Mesenteric fat pad (tissue), 1 donor: ENCODE measurements around the gene FOXN3. TPM values are rescaled to one million over a fixed set of nuclear protein-coding genes. Genes with fewer than 3 reads are reported as not detected.
"Not testable (repeated sequence)": the region's sequence is repeated elsewhere in the genome, so short reads cannot be mapped to it uniquely, and the experiment has no call there.

ENCODE experiments used
- DNase-seq: peaks from one replicate; pipeline ENCODE4 v3.0.0-alpha.2; 2020; ENCODE audit warnings: low spot score
- total RNA-seq: library from RNA; stranded (reverse); fragmentation: NEBNext Ultra II Directional; extraction: Animal tissue kit (Norgen Biotek cat#: 25700); gene quantifications from one replicate; pipeline ENCODE4 v1.2.1, GENCODE V29; 2021
- donor health status: DM: yes; HTN: yes; CAD: no.

Gene FOXN3
- total RNA-seq, 1 donor from 2014 or later: 136 TPM

GRCh38 chr14:89140326-89140725 lies 276.7 kb downstream of the FOXN3 start:
- DNase-seq: no peak

DNA sequence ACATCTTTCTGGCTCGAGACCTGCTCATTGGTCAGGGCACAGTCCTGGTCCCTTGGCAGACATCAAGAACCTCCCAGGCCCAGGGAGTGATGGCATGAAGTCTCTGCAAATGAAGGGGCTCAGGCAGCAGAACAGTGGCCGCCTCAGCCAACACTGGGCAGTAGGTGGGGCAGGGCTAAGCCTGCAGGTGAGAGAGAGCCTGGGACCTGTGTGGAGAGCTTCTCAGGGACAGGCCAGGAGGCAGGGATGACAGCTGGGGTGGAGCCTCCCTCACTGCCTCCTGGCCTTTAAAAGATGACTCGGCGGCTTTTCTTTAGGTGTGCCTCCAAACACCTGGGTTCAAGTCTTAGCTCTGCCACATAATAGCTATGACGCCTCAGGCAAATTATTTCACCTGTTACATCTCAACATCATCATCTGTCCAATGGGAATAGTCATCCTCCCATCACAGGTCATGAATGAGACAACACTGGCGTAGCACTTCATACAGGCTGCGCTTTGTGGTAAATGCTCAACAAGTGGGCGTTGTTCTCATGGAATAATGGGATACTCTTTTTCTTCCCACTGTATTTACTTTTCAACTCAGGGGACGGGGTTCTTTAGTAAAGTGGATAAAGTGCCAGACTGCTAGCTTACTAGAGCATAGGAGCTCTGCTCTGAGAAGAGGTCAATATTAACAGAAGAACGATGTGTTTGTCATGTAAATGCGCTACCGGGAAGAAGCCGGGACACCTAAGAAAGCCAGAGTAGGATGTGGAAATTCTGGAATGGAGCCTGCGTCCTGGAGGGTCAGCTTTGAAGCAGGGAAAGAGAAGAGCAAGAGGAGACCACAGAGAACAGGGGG lies 277.4 kb downstream of the FOXN3 start:
- DNase-seq: no peak

GRCh38 chr14:89138846-89139245 lies 278.2 kb downstream of the FOXN3 start:
- DNase-seq: no peak

DNA sequence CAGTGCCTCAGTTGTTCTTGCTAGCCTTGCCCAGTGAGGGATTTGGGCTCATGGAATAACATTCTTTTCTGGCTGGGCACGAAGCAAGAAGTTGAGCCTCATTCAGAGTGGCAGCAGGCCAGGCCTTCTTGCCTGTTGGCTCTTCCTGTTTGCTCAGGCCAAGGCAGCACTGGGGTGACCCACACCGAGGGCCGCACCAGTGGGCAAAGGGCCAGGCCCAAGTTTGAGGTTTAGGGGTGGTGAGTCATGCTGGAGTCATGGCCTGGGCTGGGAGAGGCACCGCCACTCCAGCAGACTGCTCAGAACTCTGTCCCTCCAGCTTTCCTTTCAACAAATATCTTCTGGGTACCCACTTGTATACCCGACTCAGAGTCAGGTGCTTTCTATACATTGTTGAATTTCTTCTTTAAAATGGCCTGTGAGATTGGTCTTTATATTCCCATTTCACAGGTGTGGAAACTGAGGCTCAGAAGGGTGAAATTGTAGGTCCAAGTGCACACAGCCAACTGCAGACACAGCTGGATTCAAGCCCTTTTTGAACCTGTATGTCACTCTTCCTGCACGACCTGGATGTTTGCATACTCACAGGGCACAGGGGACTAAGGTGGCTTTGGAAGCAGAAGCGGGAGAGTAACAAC lies 279.4 kb downstream of the FOXN3 start:
- no peak for DNase-seq

DNA sequence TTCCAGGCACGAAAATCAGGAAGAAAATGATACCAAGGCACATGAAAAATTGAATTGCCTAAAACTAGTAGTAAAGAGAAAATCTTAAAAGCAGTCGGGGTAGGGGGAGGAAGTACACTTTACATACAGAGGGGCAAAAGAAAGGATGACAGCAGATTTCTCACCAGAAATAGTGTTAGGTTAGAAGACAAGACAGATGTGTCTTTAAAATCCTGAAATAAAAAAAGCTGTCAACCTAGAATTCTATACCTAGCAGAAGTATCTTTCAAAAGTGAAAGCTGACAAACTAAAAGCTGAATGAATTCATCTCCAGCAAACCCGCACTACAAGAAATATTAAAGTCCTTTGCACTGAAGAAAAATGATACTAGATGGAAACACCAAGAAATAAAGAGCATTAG lies 280.4 kb downstream of the FOXN3 start:
- DNase-seq: no peak

DNA sequence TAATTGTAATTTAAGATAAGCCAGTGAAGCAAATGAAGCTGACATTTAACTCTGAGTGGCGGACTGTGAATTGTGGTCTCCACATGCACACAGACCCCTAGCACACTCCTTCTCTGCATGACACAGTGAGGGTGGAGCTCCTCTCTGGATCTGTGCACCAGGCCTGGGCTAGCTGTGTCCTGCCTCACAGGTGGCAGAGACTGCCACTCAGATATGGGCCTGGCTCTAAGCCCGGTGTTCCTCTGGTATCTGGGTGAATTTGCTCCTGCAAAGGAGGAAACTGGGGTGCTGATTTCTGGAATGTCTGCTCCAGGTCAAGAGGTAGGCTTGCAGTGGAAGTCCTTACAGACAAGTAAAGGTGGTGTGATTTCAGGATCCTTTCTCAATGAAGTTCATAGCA lies 282.4 kb downstream of the FOXN3 start:
- no peak for DNase-seq

DNA sequence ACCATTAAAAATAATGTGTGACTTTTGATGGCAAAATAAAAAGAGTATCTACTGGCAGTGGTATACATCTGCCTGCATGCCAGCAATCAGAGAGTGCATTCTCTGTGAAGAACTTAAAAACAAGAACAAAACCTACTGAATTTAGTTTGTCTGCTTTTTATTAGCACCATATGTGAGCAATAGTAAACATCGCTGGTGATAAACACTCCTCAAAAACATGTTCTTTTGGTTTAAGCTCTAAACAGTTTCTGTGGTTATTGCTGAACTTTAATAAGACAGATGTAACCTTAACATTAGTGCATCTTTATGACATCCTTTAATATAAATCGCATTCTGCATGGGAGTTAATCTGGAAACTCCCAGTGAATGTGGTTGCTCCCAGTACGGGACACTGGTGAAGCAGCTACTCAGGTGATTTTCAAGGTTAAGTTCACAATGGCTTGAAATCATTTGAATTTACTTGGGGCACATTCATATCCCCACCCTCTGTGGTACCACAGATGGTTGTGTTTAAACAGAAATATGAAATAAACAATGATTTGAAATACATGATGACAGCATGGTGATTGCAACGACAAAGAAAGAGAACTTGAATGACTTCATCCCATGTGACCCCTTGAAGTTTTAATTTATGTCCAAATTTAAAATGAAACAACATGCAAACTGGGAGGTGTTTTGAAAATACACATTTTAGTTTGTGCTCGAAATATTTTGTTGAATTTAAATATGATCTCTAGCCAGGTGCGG lies 285.9 kb downstream of the FOXN3 start:
- no peak for DNase-seq

DNA sequence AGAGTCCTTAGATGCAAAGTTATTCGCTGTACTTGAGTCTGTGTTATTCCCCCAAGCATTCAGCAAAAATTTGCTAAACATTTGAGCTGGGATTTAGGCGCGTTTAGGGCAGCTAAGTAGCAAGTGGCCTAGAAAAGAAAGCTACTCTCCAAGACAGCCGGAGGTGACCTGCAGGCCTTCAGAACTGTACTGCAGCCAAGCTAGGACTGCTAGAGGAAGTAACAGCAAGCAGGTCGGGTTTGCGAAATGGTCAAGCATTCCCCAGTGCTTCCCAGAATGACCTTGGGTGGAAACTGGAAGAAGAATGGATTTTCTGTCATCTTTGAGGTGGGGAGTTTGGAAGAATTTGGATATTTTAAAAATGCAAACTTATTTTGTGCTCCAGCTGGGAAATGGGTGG lies 287.5 kb downstream of the FOXN3 start:
- DNase-seq: no peak

GRCh38 chr14:89128311-89129026 lies 288.6 kb downstream of the FOXN3 start:
- no peak for DNase-seq

GRCh38 chr14:89126461-89126860 lies 290.6 kb downstream of the FOXN3 start:
- no peak for DNase-seq

GRCh38 chr14:89125216-89125615 lies 291.8 kb downstream of the FOXN3 start:
- no peak for DNase-seq

GRCh38 chr14:89123851-89124250 lies 293.2 kb downstream of the FOXN3 start:
- no peak for DNase-seq

- DNase-seq: no peak
Measured at GRCh38 chr14:89123215-89123614, 293.8 kb downstream of the FOXN3 start.

- peak; percentile 67 for DNase-seq
Measured at GRCh38 chr14:89121968-89122620, 294.9 kb downstream of the FOXN3 start.

- DNase-seq: no peak
Measured at GRCh38 chr14:89117012-89117411, 300.0 kb downstream of the FOXN3 start.

DNA sequence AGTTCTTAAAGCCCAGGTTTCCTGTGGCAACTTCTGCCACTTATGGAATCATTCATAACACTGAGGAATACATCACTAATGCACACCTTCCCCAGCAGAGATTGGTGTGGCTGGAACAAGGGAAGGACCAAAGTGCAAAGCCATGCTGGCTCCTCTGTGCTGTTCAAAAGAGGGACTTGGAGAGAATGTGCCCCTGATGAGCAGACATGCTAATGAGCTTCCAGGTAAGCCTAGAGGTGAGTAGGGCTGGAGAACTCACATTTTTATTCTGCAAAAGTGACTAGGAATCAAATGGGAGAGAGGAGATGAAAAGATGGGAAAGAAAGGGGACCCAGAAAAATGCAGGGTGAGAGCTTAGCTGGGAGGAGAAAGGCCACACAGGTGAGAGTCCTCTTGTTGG lies 302.9 kb downstream of the FOXN3 start:
- no peak for DNase-seq

DNA sequence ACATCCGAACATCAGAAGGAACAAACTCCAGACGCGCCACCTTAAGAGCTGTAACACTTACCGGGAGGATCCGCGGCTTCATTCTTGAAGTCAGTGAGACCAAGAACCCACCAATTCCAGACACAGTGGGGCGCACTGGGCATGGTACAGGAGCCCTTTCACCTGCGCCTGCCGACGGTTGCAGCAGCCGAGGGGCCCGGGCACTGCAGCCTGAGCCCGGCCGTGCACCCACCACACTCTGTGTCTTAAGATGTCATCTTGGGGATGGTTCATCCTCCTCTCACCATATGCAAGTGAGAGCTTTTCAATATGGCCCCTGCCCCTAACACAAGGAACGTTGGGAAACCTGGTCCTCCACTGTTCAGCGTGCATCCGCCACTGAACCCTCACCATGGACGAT lies 304.3 kb downstream of the FOXN3 start:
- no peak for DNase-seq

DNA sequence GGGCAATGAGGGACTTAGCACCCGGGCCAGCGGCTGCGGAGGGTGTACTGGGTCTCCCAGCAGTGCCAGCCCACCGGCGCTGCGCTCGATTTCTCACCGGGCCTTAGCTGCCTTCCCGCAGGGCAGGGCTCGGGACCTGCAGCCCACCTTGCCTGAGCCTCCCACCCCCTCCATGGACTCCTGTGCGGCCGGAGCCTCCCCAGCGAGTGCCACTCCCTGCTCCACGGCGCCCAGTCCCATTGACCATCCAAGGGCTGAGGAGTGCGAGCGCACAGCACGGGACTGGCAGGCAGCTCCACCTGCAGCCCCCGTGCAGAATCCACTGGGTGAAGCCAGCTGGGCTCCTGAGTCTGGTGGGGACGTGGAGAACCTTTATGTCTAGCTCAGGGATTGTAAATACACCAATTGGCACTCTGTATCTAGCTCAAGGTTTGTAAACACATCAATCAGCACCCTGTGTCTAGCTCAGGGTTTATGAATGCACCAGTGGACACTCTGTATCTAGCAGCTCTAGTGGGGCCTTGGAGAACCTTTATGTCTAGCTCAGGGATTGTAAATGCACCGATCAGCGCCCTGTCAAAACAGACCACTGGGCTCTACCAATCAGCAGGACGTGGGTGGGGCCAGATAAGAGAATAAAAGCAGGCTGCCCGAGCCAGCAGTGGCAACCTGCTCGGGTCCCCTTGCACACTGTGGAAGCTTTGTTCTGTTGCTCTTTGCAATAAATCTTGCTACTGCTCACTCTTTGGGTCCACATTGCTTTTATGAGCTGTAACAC lies 305.1 kb downstream of the FOXN3 start:
- not testable (repeated sequence) for DNase-seq

- DNase-seq: not testable (repeated sequence)
Measured at GRCh38 chr14:89111232-89111631, 305.8 kb downstream of the FOXN3 start.

DNA sequence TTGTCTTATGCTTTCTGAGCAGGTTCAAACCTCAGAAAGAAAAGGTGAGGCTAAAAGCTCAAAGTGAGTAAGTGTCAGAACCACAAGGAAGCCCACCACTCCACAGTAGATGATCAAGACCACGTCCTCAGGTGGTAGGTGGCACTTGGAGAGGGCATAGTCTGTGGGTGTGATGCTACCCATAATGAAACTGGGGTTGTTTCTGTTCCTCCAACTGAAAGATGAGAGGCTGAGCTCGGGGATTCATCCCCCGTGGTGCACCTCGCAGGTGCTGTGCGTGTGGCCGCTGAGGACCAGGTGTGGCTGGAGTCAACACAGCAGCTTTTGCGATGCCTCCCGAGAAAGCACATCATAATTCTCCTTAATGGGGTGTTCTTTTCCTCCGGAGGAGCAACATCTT lies 306.9 kb downstream of the FOXN3 start:
- DNase-seq: no peak
